ENCODE measurements around the gene SUGP1.

SUGP1 gene

DNA sequence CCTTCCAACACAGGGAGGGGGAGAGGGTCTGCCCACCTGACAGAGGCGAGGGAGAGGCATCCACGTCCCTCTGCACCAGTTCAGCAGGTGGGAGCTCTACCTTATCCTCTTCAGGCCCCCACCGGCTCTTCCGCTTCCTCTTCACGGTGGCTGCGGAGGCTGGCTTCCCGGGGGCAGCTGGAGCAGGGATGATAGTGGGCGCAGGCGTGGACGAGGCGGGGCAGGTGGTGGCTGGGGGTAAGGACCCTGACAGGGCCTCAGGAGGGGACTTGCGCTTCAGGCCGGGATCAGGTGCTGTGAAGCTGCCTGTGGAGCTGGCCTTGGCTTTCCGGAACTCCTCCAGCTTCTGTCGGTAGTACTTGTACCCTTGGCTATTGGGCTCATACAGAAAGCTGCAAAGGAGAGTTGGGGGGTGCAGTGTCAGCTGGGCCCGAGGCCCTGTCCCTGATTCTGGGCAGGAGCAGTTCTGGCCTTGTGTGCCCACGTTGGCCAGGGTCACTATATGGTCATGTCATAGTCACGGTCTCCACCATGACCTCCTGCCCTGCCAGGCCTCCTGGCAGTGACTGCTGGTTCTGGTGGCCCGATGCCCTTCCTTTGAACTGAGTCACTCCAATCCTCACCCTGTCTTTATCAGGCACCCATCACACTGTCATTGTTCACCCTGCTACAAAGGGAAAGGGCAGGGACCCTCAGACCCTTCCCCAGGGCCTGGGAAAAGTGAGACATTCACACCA lies 23.2 kb downstream of the SUGP1 start:
- no peak for DNase-seq

DNA sequence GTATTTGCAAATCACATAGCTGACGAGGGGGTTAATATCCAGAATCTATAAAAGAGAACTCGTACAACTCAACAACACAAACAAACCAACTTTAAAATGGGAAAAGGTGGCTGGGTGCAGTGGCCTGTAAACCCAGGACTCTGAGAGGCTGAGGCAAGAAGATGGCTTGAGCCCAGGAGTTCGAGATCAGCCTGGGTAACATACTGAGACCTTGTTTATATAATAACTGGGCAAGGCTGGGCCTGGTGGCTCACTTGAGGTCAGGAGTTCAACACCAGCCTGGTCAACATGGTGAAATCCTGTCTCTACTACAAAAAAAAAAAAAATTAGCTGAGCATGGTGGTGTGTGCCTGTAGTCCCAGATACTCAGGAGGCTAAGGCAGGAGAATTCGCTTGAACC lies 25.4 kb downstream of the SUGP1 start:
- no peak for DNase-seq

DNA sequence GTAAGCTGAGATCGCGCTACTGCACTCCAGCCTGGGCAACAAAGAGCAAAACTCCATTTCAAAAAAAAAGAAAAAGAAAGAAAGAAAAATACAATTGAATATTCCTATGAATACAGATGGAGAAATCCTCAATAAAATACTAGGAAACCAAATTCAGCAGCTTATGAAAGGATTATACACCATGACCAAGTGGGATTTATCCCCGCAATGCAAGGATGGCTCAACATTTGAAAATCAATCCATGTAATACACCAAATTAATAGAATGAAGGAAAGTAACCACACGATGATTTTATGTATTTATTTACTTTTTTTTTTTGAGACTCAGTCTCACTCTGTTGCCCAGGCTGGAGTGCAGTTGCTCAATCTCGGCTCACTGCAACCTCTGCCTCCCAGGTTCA lies 27.7 kb downstream of the SUGP1 start:
- DNase-seq, result no peak

DNA sequence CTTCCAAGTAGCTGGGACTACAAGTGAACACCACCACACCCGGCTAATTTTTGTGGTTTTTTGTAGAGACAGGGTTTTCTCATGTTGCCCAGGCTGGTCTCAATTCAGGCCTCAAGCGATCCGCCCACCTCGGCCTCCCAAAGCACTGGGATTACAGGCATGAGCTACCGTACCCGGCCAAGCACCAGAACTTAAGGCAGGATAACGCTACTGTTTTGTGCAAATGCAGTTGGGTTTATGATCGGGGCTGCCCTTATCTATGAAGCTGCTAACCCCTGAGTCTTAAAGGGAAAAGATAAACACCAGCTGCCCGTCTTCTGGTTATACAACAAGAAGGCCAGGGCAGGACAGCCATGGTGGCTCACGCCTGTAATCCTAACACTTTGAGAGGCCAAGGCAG lies 34.6 kb downstream of the SUGP1 start:
- DNase-seq, result no peak

- DNase-seq, result no peak
These were observed 39.7 kb downstream of the SUGP1 start for GRCh38 chr19:19280561-19280960.

GRCh38 chr19:19279853-19280252 lies 40.5 kb downstream of the SUGP1 start:
- peak; percentile 15 for DNase-seq

DNA sequence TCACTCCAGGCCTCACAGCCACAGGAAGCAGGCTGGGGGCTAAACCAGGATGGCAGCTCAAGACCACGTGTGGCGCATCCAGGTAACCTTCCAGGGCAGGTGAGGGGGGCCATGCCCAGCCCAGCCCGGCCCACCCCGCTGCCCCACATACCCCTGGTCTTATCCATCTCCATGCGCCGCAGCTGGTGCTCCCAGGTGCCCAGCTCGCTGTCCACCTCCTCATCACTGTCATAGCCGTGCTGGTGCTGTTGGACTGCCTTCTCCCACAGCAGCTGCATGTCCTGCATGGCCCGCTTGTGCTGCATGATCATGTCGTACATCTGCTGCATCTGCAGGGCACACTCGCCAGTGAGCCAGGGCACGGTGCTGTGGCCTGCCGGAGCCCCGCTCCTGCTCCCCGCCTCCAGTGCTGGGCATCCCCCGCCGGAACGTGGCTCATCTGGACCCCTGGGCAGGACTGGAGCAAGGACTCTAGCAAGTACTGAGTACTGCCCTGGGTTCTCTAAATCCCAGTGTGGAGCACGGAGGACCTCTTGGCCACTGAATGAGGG lies 41.2 kb downstream of the SUGP1 start:
- DNase-seq, result peak; percentile 5

DNA sequence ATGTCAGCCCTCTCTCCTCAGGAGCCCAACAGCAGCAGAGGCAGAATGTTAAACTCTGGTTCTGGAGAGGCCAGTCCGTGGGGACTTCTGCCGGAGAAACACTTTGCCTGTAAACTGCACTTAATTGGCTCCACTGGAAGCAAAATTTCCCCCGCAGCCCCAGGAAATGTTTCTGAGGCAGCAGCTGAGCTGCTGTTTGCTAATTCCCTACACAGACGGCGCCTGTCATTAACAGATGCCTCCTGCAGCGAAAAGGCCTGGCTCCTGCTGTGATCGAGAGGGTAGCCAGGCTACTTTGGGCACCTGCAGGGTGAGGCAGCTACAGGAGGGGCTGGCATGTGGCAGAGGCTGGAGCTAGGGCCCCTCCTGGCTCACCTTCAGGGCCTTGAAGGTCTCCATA lies 42.0 kb downstream of the SUGP1 start:
- no peak for DNase-seq

GRCh38 chr19:19276851-19277250 lies 43.5 kb downstream of the SUGP1 start:
- DNase-seq, result no peak

- DNase-seq, result peak; percentile 44
These were observed 43.9 kb downstream of the SUGP1 start for GRCh38 chr19:19276386-19276785.

DNA sequence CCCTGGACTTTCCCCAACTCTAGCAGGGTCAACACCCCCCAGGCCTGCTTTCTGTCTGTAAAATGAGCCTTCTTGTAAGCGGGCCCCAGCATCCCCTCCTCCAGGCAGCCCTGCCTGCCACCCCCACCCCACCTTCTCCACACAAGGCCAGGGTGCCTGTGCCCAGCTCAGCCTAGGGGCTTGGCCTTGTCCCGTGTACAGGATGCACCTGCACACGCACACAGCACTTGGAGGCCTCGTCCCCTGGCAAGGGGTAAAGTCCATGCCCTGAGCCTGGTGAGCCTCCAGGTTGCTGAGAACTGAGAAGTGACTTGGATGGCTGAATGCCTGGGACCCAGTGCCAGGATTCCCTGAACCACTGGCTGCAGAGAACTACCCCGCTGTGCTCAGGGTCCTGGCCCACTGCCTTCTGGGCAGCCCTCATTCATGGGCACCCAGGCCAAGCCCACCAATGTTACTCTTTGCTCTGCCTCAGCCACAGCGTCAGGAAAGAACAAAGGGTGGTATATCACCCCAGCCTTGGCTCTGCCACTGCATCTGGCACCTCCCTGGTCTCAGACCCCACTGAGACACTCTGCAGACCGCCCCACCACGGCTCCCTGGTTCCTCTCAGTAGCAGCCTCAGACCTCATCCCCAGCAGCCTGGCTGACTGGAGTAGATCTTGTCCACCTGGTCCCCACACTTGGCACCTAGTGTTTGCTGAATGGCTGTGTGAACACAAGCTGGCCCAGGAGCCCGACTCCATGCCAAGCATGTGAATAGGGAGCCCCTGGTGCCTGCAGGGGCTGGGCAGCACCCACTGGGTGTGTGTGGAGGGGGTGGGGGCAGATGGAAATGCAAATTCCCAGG lies 45.4 kb downstream of the SUGP1 start:
- DNase-seq, result peak; percentile 36

DNA sequence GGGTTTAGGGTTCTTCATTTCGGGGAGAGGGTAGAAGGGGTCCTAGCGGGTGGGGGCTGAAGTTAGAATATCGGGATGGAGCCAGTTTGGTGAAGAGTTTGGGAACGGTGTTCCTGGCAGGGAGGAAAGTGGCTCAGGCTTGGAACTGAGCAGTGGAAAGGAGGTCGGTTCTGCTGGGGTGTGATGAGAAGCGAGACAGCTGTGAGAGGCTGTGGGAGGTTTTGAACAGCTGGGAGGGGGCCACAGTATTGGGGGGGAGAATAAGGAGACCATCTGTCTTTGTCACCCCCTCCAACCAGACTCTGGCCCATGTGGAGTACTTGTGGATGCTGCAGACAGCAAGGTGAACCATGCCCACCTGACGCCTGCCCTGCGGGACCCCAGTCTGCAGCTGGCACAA lies 46.2 kb downstream of the SUGP1 start:
- peak; percentile 15 for DNase-seq

DNA sequence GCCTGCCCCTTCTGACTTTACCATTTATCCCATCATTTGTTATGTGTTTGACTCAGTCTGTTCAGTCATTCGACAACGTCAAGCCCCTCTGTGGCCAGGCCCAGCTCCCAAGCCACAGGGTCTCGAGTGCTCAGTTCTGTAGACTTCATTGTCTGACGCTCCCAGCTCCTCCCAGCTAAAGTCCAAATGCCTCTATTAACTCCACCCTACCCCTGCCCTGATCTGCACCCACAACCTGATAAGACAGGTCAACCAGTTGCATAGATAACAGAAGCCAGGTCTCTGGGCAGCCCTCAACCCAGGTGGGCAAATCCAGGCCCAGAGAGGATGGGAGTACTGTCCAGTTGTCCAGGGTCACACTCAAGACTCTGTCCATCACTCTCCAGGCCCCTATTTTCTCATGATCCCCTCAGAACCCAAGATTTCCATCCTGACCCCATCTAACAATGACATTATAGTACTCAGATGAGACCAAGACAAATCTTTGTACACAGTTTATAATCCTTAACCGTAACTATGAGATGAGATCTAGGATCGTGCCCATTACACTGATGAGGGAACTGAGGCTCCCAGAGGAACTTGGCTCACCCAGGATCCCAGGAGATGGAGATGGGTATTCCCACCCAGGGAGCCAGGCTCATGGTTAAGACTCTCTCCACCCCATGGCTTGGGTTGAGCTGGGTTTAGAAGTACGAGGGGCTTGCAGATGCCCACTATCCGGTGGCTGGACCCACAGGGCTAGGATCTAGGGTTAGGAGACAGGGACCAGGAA lies 48.3 kb downstream of the SUGP1 start:
- no peak for DNase-seq

GRCh38 chr19:19270749-19271571 lies 49.3 kb downstream of the SUGP1 start:
- peak; percentile 31 for DNase-seq

- DNase-seq, result peak; percentile 56
These were observed 50.2 kb downstream of the SUGP1 start for GRCh38 chr19:19269952-19270694.

DNA sequence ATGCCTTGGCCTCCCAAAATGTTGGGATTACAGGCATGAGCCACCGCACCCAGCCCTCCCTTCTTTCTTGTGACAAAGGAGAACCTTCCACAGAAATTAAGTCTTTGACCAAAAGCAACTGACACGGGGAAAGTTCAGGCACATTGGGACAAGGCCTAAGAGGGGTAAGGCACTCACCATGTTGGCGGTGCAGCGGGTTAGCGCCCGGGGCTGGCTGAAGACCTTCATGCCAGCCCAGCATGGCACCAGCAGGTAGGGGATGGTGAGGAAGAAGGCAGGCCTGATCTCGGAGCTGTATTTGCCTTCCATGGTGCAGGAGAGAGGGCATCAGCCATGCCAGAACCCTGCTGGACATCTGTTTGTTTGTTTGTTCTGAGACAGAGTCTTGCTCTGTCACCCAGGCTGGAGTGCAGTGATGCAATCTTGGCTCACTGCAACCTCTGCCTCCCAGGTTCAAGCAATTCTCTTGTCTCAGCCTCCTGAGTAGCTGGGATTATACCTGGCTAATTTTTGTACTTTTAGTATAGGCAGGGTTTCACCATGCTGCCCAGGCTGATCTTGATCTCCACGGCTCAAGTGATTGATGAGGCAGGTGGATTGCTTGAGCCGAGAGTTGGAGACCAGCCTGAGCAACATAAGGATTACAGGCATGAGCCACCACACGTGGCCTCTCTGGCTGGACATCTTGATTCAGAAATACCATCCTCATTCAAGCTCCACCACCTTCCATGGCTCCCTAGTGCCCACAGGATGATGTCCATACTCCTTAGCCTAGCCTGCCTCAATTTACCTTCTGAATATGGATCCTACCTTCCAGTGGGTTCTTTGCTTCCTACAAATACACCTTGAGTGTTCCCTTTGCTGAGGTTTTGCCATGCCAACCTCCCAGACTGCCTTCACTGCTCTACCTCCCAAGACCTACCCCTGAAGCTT lies 51.6 kb downstream of the SUGP1 start:
- DNase-seq, result peak; percentile 25

GRCh38 chr19:19267305-19267704 lies 53.0 kb downstream of the SUGP1 start:
- peak; percentile 28 for DNase-seq

GRCh38 chr19:19263886-19264487 lies 56.3 kb downstream of the SUGP1 start:
- peak; percentile 25 for DNase-seq

- DNase-seq, result no peak
These were observed 57.9 kb downstream of the SUGP1 start for GRCh38 chr19:19262190-19263057.
